Kidney tubule cell (primary cell): ENCODE results near the gene ZNF595.
"Not testable (repeated sequence)": the region's sequence is repeated elsewhere in the genome, so short reads cannot be mapped to it uniquely, and the experiment has no call there.

Experiments used
- DNase-seq: peaks from one replicate; pipeline ENCODE4 v3.0.0-alpha.2; 2018; ENCODE audit warnings: low spot score

The ZNF595 gene

DNA sequence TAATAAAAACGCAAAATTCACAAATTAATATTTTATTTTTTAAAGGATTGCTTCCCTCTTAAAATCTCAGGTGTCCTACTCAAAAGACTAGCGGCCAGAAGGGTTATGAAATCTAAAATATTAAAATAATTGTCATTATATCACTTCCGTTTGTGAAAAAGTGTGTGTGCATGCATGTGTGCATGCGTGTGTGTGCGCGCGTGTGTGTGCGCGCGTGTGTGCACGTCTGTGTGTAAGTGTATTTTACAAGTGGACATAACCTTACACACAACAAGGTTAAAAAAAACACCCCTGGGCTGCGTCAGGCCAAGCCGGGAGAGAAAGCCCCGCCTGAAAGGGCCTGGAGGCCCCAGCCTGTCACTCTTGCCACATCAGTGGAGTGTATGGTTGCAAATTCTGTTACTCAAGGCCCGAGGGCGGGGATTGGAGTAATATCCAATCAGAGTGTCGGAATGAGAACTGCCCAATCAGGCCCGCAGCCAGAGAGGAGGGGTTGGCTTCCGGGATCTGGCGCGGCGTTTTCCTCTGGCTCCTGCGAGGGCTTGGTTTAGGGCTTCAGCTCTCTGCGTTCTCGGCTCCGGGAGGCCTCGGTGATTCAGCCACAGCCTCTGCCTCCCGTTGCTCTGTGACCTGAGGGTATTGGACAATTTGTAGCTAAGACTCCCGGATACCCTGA lies at the start of gene ZNF595:
Gene ZNF595, plus strand, starts transcription at position 518 of the 676 bp plus-strand sequence. CDS start 168 bp downstream, outside the sequence.
- DNase-seq: not testable (repeated sequence)

DNA sequence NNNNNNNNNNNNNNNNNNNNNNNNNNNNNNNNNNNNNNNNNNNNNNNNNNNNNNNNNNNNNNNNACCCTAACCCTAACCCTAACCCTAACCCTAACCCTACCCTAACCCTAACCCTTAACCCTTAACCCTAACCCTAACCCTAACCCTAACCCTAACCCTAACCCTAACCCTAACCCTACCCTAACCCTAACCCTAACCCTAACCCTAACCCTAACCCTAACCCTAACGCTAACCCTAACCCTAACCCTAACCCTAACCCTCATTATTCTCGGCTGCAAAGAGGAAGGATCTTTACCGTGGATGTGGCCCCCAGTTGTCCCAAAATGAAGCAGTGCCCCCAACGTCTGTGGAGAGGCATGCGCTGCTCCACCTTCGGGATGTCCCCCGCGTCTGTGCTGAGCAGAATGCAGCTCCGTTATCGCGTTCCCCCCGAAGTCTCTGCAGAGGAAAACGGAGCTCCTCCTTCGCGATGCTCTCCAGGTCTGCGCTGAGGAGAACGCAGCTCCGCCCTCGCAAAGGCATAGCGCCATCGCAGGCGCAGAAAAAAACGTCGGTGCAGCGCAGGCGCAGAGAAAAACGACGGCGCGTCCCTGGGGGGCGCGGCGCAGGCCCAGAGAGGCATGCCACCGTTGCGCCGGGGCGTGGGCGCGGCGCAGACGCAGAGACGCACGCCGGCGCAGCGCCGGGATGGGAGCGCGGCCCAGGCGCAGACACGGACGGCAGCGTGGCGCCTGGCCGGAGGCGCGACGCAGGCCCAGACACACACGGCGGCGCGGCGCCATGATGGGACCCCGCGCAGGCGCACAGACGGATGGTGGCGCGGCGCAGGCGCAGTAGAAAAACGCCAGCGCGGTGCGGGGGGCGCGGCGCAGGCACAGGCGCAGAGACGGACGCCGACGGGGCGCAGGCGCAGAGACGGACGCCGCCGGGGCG lies 42.9 kb upstream of the ZNF595 start:
- DNase-seq: not testable (repeated sequence)

DNA sequence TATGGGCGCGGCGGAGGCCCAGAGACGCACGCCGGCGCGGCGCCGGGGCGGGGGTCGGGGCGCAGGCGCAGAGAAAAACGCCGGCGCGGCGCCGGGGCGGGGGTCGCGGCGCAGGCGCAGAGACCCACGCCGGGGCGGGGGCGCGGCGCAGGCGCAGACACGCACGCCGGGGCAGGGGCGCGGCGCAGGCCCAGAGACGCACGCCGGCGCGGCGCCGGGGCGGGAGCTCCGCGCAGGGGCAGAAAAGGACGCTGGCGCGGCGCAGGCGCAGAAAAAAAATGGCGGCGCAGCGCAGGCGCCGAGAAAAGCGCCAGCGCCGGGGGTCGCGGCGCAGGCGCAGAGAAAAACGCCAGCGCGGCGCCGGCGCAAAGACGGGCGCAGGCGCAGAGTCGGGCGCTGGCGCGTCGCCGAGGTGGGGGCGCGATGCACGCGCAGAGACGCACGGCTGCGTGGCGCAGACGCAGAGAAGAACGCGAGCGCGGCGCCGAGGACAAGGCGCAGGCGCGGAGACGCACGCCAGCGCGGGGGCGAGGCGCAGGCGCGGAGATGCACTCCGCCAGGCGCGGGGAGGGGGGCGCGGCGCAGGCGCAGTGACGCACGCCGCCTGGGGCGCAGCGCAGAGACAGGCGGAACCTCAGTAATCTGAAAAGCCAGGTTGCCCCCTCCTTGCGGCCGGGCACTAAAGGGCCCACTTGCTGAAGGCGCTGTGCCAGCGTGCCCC lies 41.9 kb upstream of the ZNF595 start:
- not testable (repeated sequence) for DNase-seq

- peak; percentile 2 for DNase-seq
These were observed 41.2 kb upstream of the ZNF595 start for GRCh38 chr4:11816-12417.

DNA sequence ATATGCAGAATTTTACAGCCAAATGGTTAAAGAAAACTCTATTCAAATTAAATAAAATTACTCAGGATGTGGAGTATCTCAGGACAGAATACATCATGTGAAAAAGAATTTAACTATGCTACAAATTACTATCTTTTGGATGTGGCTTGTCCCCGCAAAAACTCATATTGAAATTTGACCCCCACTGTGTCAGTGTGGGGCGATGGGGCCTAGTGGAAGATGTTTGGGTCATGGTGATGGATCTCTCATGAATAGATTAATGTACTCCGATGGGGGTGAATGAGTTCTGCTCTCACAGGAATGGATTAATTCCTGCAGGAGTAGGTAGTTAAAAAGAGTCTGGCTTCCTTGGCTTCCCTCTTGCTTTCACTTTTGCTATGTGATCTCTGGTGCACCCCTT lies 35.0 kb upstream of the ZNF595 start:
- not testable (repeated sequence) for DNase-seq

GRCh38 chr4:18589-18988 lies 34.5 kb upstream of the ZNF595 start:
- DNase-seq: not testable (repeated sequence)

GRCh38 chr4:22882-23281 lies 30.2 kb upstream of the ZNF595 start:
- not testable (repeated sequence) for DNase-seq

DNA sequence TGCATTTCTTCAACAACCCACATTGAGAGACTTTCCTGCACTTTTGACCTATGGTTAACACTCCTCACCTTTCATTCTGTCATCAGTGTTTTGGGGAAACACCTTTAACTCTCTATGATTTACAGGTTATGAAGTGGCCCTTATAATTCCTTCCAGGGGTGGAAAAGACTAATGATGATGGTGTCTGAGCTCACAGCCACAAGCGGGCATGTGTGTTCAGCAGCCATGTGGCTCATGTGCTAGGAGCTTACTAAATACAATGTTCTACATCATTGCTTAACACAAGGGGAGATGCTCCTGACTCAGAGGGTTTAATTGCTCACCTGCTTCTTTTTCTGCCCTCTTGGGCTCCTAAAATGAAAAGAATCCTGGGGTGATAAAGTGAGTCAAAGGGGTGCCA lies 28.8 kb upstream of the ZNF595 start:
- DNase-seq: not testable (repeated sequence)

- not testable (repeated sequence) for DNase-seq
These were observed 25.6 kb upstream of the ZNF595 start for GRCh38 chr4:27501-27900.

GRCh38 chr4:28767-29542 lies 24.2 kb upstream of the ZNF595 start:
- DNase-seq: not testable (repeated sequence)

- not testable (repeated sequence) for DNase-seq
These were observed 19.8 kb upstream of the ZNF595 start for GRCh38 chr4:33314-33713.

DNA sequence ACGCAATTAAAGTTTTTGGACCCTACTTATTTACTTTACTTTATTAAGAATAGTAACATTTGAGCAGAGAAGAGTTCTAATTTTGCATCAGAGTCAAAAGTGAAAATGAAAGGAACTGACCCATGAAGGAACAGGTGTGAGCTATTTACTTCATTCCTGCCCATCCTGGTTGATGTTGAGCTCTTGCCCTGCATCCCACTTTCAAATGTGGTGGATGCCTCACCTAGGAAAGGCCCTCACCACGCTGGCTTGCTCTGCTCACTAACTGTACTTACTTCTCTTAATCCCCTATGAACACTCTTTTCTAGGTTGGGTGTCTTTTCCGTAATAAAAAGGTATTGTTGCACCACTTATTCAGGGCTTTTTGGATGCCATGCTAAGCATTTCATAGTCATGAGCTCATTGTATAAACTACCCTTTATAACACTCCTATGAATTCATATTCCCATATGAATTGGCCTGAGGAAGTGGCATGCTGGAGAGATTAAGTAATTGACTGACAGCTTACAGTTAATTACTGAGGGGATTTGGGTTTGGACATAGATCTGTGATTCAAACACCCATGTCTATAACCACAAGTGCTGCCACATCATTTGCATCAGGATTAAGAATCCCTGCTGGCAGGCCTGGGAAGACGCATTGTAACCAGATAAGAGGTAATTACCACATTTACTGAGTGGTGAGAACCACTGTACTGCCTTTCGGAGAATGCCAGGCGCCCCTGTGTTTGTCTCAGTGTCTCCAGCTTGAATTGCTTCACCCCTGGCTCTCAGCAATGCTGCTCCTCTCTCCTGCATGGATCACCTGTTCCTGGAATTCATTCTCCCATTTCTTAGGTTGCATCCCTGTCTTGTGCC lies 16.3 kb upstream of the ZNF595 start:
- DNase-seq: not testable (repeated sequence)

DNA sequence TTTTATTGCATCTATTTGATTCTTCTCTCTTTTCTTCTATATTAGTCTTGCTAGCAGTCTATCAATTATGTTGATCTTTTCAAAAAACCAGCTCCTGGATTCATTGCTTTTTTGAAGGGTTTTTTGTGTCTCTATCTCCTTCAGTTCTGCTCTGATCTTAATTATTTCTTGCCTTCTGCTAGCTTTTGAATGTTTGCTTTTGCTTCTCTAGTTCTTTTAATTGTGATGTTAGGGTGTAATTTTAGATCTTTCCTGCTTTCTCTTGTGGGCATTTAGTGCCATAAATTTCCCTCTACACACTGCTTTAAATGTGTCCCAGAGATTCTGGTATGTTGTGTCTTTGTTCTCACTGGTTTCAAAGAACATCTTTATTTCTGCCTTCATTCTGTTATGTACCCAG lies 14.9 kb upstream of the ZNF595 start:
- DNase-seq: not testable (repeated sequence)

- DNase-seq: not testable (repeated sequence)
These were observed 9.7 kb upstream of the ZNF595 start for GRCh38 chr4:43375-43774.

DNA sequence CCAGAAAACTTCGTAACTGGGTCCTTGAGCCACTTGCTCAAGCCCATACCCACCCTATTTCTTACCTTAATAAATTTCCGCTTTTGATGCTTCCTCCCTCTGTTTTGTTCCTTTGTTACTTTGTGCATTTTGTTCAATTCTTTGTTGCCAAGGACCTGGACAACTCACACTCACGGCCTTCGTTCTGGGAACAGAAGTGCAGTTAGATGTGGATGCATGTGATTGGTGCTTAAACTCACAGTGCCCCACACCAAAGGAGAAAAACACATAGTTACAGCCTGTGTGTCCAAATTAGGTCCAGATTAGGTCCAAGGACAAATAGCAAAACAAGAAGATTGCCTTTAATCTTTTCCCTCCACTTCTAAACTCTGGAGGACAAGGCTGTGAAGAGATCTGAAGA lies 1.9 kb upstream of the ZNF595 start:
- DNase-seq: not testable (repeated sequence)

GRCh38 chr4:51655-52277 lies 1.4 kb upstream of the ZNF595 start:
- not testable (repeated sequence) for DNase-seq

DNA sequence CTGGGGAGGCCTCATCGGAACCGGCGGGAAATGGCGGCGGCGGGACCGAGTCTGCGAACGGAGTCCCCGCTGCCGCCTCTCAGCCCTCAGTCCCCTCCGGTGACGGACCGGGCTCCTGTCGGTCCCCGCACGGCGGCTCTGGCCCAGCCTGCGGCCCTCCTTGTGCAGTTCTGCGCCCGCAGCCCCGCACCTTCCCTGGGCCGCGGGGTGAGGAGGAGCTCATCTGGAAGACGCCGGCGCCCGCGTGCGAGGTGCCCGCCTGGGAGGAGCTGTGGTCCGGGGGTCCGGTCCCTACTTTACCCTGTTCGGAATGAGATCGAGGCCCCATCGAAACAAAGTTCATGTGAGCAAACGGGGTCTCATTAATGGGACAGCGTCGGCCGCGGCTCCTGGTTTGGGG lies 400 bp downstream of the ZNF595 start:
- DNase-seq: not testable (repeated sequence)

DNA sequence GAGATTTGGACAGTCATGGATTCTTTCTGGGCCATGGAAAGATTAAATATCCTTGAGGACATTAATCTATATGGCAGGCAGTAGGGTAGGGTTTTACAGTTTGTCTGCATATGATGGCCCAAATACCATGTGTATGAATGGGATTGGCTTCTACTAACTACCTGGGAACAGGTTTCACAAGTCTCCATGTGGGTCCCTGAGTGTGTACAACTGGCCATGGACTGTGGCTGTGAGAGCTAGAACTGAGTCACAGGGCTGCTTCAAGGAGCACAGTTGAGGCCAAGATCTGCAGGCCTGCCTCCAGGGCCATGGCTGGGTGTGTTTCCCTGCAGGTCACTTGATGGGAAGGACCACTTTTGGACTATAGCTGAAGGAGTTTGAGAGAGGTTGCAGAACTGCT lies 11.6 kb downstream of the ZNF595 start:
- not testable (repeated sequence) for DNase-seq

DNA sequence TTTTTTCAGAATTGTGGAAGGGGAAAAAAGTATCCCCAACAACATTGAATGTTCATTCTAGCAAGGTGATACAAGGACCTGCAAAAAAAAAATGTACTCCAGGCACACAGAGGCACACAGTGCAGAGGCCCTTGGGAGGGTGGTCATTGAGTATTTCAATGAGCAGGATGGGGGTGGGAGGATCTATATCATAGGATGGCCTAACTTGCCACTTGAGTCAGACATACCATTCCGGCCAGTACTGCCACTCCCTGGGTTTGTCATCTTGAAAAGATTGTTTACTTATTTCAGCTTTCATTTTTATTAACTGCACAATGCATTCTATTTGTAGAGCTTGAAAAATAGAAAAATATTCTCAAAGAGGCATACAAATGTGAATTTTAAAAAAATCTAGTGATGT lies 18.7 kb downstream of the ZNF595 start:
- DNase-seq: no peak

GRCh38 chr4:85951-86350 lies 32.8 kb downstream of the ZNF595 start:
- no peak for DNase-seq
